22Rv1 (cell line): ENCODE measurements around the gene BTBD9.
A peak's percentile ranks its signal among the peaks of the same experiment; 100 is the strongest.

ENCODE experiments used
- H3K27ac ChIP-seq: fragments of 450-650 bp; 2 replicates; pipeline ENCODE4 v1.5.1; 2017
- CTCF ChIP-seq: fragments of 450-650 bp; IDR thresholded peaks from 2 replicates; pipeline ENCODE4 v1.5.1; 2017; ENCODE audit warnings: mild to moderate bottlenecking
- ZFX ChIP-seq: fragments of 450-650 bp; IDR thresholded peaks from 2 replicates; pipeline ENCODE4 v1.6.1; 2017; ENCODE audit warnings: antibody characterized with exemption, borderline replicate concordance

Gene BTBD9

GRCh38 chr6:38404900-38405556 lies 234.7 kb downstream of the BTBD9 start:
- H3K27ac ChIP-seq = peak overlapping the region; percentile 32; the same call in 1 of the 2 replicates
- TF ChIP-seq ZFX (no peak), CTCF (no peak)

GRCh38 chr6:38404355-38404754 lies 235.4 kb downstream of the BTBD9 start:
- H3K27ac ChIP-seq = peak overlapping the region; percentile 32; the same call in 1 of the 2 replicates
- TF ChIP-seq ZFX (no peak), CTCF (no peak)

GRCh38 chr6:38403548-38403947 lies 236.2 kb downstream of the BTBD9 start:
- TF ChIP-seq CTCF (no peak), ZFX (no peak)
- no peak overlapping the region for H3K27ac ChIP-seq

- H3K27ac ChIP-seq = no peak overlapping the region
- TF ChIP-seq CTCF = no peak
- no peak for TF ChIP-seq ZFX
Measured at GRCh38 chr6:38400764-38401163, 239.0 kb downstream of the BTBD9 start.

GRCh38 chr6:38400101-38400500 lies 239.6 kb downstream of the BTBD9 start:
- no peak for TF ChIP-seq ZFX
- no peak for TF ChIP-seq CTCF
- no peak overlapping the region for H3K27ac ChIP-seq

GRCh38 chr6:38396209-38396608 lies 243.5 kb downstream of the BTBD9 start:
- no peak for TF ChIP-seq CTCF
- no peak for TF ChIP-seq ZFX
- H3K27ac ChIP-seq = no peak overlapping the region

GRCh38 chr6:38393986-38394385 lies 245.7 kb downstream of the BTBD9 start:
- H3K27ac ChIP-seq = no peak overlapping the region
- TF ChIP-seq CTCF = no peak
- no peak for TF ChIP-seq ZFX
